BE2C (cell line): ENCODE data around the gene CCT7.
A peak's percentile ranks its signal among the peaks of the same experiment; 100 is the strongest.

Experiments
- DNase-seq: peaks from one replicate; pipeline ENCODE4 v3.0.0-alpha.2; 2020
- H3K27me3 ChIP-seq: fragments of 250-450 bp; sonication (Bioruptor Pico); 2 replicates; pipeline ENCODE4 v1.5.1; 2020; ENCODE audit warnings: mild to moderate bottlenecking
- H3K36me3 ChIP-seq: fragments of 250-450 bp; sonication (Bioruptor Pico); 2 replicates; pipeline ENCODE4 v1.5.1; 2020; ENCODE audit warnings: mild to moderate bottlenecking
- H3K4me1 ChIP-seq: fragments of 250-450 bp; sonication (Bioruptor Pico); 2 replicates; pipeline ENCODE4 v1.5.1; 2020
- H3K4me3 ChIP-seq: 2 replicates; pipeline ENCODE4 v1.5.1; 2011; ENCODE audit warnings: low read depth, low read length
- H3K9me3 ChIP-seq: fragments of 250-450 bp; sonication (Bioruptor Pico); 2 replicates; pipeline ENCODE4 v1.5.1; 2020
- CTCF ChIP-seq: IDR thresholded peaks from 2 replicates; pipeline ENCODE4 v1.5.1; 2012; ENCODE audit warnings: mild to moderate bottlenecking, low read depth, low read length

Gene CCT7

GRCh38 chr2:73233154-73233931 lies 765 bp upstream of the CCT7 start, which contains the start of gene PRADC1:
PRADC1 (minus strand) TSS chr2:73233239; CDS start chr2:73233160, 79 bp downstream.
- H3K27me3 ChIP-seq, result no peaks in the 10 kb centered on the region
- no peaks in the 10 kb centered on the region for H3K4me1 ChIP-seq
- DNase-seq, result peak; percentile 93
- no peak for TF ChIP-seq CTCF
- no peaks in the 10 kb centered on the region for H3K9me3 ChIP-seq
- H3K4me3 ChIP-seq, result peak within 1 kb of the TSS; percentile 84
- H3K36me3 ChIP-seq, result no peaks in the 10 kb centered on the region

- Histone ChIP-seq H3K27me3 (no peaks in the 10 kb centered on the region), H3K4me1 (no peaks in the 10 kb centered on the region), H3K36me3 (peaks cover 10% of the 10 kb centered on the region), H3K4me3 (peak overlapping the region; percentile 84), H3K9me3 (no peaks in the 10 kb centered on the region)
- no peak for DNase-seq
- TF ChIP-seq CTCF, result no peak
Measured at GRCh38 chr2:73235315-73236028, 1.4 kb downstream of the CCT7 start.

- H3K36me3 ChIP-seq, result peaks cover 10% of the 10 kb centered on the region
- DNase-seq, result no peak
Measured at GRCh38 chr2:73237168-73237567, 3.1 kb downstream of the CCT7 start.

GRCh38 chr2:73238149-73238548 lies 4.0 kb downstream of the CCT7 start:
- H3K4me1 ChIP-seq, result no peaks in the 10 kb centered on the region
- no peak for TF ChIP-seq CTCF

More at GRCh38 chr2:73237168-73237567, 3.1 kb downstream of the CCT7 start:
- no peak overlapping the region for H3K4me3 ChIP-seq
- no peaks in the 10 kb centered on the region for H3K9me3 ChIP-seq
- no peaks in the 10 kb centered on the region for H3K4me1 ChIP-seq
- no peak for TF ChIP-seq CTCF
- no peaks in the 10 kb centered on the region for H3K27me3 ChIP-seq

GRCh38 chr2:73238976-73239375 lies 4.9 kb downstream of the CCT7 start:
- DNase-seq, result no peak
- no peaks in the 10 kb centered on the region for H3K9me3 ChIP-seq
- H3K36me3 ChIP-seq, result peaks cover 15% of the 10 kb centered on the region
- no peak overlapping the region for H3K4me3 ChIP-seq
- TF ChIP-seq CTCF, result no peak
- no peaks in the 10 kb centered on the region for H3K4me1 ChIP-seq
- no peaks in the 10 kb centered on the region for H3K27me3 ChIP-seq

More at GRCh38 chr2:73238149-73238548, 4.0 kb downstream of the CCT7 start:
- Histone ChIP-seq H3K36me3 (peaks cover 13% of the 10 kb centered on the region), H3K27me3 (no peaks in the 10 kb centered on the region), H3K9me3 (no peaks in the 10 kb centered on the region), H3K4me3 (no peak overlapping the region)
- no peak for DNase-seq

- Histone ChIP-seq H3K27me3 (no peaks in the 10 kb centered on the region), H3K36me3 (peaks cover 23% of the 10 kb centered on the region), H3K4me1 (no peaks in the 10 kb centered on the region), H3K4me3 (no peak overlapping the region), H3K9me3 (no peaks in the 10 kb centered on the region)
- DNase-seq, result no peak
- TF ChIP-seq CTCF, result no peak
Measured at GRCh38 chr2:73239776-73240175, 5.7 kb downstream of the CCT7 start.
